ENCODE data around the gene SYPL1.
A peak's percentile ranks its signal among the peaks of the same experiment; 100 is the strongest.

The SYPL1 gene

GRCh38 chr7:106121189-106121810 is 9.2 kb upstream of the SYPL1 start:
- DNase-seq = no peak

DNA sequence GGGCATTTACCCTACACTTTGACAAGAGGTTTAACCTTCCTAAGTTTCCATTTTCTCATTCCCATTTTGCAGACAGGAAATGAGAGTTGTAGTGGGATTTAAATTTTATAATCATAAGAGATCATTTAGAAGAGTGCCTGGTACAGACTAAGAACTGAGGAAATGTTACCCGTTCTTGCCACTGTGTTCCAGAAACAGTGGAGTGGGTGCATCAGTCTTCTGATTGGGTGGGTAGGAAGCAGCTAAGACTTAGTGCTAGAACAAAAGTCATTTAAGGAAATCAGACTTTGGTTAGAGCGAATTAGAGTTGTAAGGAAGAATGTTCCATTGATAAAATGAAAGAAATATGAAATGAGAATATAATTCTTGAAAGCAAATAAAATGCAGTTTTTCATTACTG is 8.4 kb upstream of the SYPL1 start:
- no peak for DNase-seq

- DNase-seq = no peak
Observed at GRCh38 chr7:106119719-106120118, 7.6 kb upstream of the SYPL1 start.

GRCh38 chr7:106117786-106118544 is 5.9 kb upstream of the SYPL1 start:
- DNase-seq = no peak

DNA sequence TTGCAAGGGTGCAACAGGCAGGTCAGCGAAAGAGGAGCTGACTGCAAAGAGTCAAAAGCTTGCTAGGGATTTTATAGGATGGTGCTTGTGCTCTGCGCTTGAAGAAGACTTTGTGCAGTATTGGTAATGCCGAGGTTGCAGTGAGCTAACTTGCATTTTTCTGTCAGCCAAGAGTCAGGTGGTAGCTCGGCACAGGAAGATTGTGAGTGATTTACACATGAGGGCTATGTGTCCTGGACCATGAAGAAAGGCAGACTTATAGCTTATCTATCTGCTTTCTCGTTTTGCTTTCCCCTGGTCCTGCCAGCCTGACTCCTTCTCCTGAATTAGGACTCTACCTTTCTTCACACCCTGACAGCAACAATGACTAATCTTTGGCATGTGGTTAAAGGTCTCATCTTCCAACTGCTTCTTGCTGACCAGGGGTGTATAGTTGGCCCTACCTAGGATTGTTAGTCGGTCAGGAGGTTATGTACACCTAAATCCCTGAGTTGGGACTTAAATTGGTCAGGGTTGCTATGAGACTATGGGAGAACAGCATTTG is 4.1 kb upstream of the SYPL1 start:
- no peak for DNase-seq

DNA sequence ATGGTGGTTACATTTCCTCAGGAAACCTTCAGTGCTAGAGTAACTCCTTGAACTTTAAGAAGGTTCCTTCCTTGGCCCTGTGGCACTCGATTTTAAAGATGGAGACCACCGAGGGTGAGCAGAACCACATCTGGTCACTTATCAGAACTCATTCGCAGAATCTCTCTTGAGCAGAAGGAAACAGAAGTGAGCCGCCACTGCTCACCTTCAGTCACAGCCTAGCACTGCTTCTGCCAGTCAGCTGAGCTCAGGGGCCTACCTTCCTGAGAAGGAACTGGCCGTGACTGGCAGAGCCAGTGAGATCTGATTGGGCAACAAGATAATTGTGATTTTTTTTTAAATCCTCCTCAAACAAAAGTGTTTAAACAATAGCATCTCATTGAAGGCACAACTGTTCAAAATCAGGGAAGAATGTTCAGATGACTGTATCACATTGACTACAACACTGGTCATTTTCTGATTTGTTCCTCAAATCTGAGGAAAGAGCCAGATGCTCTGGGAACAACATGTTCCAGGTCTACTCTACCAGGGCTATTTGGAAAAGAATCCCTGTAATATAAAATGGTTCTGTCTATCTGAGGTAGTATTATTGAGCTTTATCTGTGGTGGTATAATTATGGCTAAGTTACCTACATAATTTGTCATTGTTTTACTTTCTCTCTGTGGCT is 2.7 kb upstream of the SYPL1 start:
- no peak for DNase-seq

DNA sequence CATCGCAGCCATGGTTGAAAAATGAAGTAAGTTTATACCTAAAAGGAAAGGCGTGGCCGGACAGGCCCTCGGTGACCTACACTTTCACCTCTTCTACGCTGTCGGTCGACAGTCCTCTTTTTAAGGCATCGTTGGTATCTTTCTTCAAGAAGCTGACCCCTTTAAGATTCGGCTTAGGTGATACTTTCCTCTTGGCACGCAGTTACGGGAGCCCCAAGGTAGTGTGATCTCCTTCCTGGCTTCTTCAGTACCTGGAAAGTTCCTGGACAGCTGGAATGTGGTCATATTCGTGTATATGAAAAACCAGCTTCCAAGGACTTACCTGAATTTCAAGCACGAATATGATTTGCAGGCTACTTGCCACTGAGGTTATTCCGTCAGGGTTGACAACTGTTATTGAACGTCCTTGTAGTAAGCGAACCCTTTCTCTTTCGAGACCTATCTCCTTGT is 885 bp upstream of the SYPL1 start:
- DNase-seq = peak in 1 of 2 experiments; percentile 5

GRCh38 chr7:106111655-106112117 is 426 bp downstream of the SYPL1 start:
- DNase-seq = peak in 1 of 2 experiments; percentile 47

DNA sequence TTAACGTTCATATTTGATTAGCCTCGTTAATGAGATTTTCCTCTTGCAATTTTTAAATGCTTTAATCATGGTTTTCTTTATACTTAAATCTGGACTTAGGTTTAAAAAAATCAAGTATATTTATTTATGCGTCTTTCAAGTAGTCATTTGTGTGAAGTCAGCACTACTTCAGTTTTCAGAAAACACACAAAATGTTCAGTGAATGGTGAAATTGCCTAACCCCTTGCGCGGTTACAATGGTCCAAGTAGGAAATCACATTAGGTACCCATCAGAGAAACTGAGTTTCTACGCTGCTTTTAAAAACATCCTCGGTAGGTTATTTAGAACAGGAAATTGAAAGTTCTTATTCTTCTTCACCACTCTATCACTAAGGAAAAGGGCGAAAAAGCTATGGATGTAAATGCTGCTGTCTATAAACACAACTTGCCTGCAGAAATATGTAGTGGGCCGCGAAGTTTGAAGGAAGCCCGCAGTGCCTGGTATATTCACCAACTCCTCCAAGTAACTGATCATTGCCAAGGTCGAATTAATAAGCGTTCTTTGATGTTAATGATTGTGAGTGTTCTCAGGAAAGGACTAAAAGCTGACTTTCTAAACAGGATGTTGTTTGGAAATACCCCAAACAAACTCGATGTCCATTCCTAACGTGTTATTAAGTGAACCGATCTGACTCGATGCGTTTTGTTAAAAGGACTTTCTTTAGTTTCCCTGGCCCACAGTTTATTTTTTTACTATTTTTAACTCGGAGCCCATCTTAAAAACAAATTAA is 1.0 kb downstream of the SYPL1 start:
- peak in 1 of 2 experiments; percentile 30 for DNase-seq

DNA sequence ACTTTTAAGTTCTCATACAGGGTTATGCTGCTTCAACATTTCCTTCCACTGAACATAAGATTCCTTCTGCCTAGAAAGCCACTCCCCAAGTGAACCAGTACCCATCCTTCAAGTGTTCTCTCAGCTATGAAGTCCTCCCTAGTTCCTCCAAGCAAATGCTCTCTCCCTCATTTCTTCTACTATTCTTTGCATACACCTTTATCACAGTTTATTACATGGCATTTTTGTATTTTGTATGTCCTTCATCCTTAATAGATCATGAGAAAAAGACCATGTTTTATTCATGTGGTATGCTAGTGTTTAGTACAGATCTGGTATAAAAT is 1.9 kb downstream of the SYPL1 start:
- DNase-seq = no peak

GRCh38 chr7:106109521-106110237 is 2.4 kb downstream of the SYPL1 start:
- no peak for DNase-seq

- no peak for DNase-seq
Observed at GRCh38 chr7:106108991-106109390, 3.1 kb downstream of the SYPL1 start.

DNA sequence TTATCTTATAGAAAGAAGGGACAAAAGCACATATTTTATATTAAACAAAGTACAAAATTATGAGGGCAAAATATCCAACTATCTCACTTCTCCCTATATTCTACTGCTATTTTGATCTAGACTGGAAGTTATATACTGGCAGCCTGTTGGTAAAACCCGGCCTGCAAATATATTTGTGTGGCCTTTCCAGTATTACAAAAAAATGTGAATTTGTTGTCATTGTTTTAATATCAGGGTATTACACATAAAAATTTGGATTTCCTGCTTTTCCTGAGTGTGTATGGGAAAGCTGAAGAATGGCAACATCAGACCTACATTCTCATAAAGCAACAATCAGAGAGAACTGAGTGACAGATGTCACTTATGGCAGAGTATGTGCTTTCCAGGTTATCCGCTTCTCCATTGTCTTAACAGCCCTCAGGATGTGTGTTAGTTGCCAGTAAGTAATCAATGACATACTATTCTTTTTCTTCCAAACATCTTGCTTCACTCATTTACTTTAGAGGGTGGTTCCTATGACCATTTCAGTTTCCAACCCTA is 7.3 kb downstream of the SYPL1 start:
- DNase-seq = no peak

GRCh38 chr7:106102387-106102966 is 9.6 kb downstream of the SYPL1 start:
- no peak for DNase-seq

GRCh38 chr7:106101726-106102125 is 10.4 kb downstream of the SYPL1 start:
- no peak for DNase-seq

- no peak for DNase-seq
Observed at GRCh38 chr7:106100863-106101629, 11.1 kb downstream of the SYPL1 start.

DNA sequence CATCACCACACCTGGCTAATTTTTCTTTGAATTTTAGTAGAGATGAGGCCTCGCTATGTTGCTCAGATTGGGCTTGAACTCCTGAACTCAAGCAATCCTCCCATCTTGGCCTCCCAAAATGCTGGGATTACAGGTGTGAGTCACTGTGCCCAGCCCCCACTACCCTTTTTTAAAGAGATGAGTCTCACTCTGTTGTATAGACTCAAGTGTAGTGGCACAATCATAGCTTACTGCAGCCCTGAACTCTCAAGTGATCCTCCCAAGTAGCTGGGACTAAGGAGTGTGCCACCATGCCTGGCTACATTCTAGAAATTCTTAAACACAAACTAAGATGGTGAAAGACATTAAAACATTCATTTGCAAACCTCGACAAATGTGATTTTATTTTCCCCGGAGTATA is 12.6 kb downstream of the SYPL1 start:
- no peak for DNase-seq

DNA sequence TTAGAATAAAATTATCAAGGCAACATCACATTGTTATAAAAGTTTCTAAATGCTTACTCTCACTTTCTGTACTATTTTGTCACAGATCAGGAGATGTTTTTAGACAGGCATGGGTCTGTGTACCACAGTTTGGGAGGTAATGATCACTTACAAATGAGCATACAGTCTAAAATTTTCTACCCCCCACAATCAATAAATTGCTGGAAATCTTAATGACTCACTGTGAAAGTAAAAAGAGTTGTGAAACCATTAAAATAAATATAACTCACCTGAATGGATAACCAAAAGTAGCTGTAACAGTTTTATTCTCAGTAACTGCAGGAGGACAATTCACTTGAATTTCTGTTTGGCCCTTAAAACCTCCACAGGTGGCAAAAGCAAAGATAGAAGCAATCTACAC is 13.2 kb downstream of the SYPL1 start:
- DNase-seq = no peak

DNA sequence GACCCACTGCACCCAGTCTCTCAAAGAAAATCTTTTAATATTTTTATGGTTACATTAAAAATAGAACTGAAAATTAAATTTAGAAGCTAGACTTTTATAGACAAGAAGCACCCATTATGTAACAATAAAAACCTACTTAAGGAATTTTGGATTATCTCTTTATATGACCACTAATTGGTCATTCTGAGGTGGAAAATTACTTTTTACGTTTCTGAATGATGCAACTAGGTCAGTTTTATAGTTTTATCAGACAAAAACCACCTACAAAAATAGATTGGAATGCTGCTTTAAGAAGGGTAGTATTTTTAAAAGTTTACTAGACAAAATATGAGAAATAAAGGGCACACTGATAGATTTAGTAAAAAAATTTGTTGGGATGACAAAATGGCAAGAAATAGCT is 16.5 kb downstream of the SYPL1 start:
- no peak for DNase-seq

GRCh38 chr7:106094780-106095179 is 17.3 kb downstream of the SYPL1 start:
- DNase-seq = no peak

GRCh38 chr7:106092204-106092603 is 19.9 kb downstream of the SYPL1 start:
- no peak for DNase-seq
